ENCODE data around the gene SFTPA2.
"Not testable (repeated sequence)": the region's sequence is repeated elsewhere in the genome, so short reads cannot be mapped to it uniquely, and the experiment has no call there.

The SFTPA2 gene

DNA sequence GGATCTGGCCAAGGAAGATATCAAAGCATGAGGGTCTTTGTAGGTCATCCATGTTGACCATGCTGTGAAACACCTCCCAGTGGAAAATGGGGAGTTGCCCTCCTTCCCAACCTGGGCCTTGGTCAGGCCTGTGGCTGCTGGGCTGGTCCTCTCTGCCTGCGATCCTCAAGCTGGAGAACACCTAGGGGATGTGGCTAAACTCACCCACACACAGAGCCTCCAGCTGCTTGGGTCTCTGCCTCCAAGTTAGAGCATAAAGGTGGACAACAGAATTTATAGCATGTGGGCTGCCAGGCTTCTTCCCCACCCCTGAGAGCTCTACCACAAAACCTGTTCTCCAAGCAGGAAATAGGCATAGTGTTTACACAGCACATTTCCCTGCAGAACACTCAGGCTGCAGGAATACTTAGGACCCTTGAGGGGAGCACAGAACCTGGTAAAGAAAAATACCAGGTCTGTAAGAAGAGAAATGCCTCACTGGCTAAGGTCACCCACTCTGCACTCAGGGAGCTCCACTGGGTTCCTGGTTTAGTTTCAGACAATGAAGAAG is at the start of gene SFTPA2:
TSS of gene SFTPA2 (minus strand) at position 248 of the 550 bp plus-strand sequence. CDS start 924 bp downstream, outside the sequence.
- no peak for DNase-seq

DNA sequence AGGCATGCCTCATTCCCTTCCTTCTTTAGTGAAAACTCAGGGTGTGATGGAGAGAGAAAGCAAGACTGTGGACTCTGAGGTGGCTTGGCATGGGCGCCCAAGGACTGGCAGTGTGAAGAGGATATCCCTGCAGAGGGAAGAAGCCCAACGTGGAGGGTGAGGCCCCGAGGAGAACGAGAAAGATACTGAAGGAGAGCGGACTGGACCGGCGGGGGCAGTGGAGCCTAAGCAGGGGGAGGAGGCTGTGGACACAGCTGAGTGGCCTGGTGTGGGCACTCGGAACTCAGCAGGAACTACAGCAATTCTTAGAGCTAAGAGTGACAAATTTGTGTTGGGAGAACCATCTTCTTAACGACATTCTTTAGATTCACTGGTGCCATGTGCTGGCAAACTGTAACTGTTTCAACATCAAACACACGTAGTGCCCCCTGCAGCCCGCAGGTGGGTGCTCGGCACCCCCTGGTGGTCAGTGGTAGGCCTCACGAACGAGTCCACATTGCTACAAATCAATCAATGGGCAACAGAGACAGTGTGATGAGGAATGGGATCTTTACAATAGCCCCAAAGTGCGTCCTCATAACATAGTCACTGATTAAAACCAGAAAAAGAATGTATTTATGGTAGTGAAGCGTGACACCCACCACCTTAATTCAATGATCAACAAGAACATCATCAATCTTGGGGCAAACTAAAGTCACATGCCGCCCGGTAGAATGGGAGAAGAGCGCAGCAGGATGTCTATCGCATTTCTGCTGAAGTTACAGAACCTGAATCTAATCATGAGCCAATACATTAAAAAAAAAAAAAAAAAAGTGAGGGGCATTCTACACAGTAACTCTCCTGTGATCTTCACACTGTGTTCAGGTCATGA is 48.5 kb upstream of the SFTPA2 start:
- peak; percentile 30 for DNase-seq

GRCh38 chr10:79605308-79605707 is 45.1 kb upstream of the SFTPA2 start:
- DNase-seq, result no peak

GRCh38 chr10:79604294-79604693 is 44.1 kb upstream of the SFTPA2 start:
- no peak for DNase-seq

DNA sequence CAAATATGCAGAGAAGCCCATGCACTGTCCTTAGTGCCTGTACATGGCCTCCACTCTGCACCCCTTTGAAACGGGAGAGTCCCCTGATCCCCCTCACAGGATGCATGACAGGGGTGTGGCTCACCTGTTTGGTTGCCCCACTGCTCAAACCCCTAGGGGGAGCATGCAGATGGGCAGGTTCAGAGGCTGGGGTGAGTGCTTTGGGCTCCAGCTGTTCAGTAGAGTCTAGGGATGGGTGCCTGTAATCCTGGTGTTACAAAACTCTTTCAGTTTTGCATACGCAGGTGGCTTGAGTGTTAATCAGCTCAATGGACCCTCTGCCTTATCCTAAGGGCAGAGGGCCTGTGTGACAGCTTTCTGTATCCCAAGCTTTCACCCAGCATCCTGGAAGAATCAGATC is 42.7 kb upstream of the SFTPA2 start:
- DNase-seq, result no peak

DNA sequence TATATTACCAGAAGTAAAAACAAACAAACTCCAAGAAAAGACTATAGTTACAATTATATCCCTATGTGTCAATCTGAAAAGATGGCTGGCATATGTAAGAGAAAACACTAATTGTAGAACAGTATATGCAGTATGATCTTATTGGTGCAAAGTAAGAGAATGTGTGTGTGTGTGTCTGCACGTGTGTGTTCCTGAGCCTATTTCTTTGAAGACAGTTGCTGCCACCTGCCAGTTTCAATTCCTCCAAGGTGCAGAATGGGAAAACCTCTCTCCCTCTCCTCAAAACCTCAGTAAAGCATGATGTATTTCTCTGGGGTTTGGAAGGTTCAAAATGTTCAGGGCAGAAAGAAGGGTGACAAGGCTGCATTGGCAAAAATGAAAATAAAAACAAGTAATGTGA is 41.7 kb upstream of the SFTPA2 start:
- no peak for DNase-seq

GRCh38 chr10:79599644-79600043 is 39.4 kb upstream of the SFTPA2 start:
- not testable (repeated sequence) for DNase-seq

DNA sequence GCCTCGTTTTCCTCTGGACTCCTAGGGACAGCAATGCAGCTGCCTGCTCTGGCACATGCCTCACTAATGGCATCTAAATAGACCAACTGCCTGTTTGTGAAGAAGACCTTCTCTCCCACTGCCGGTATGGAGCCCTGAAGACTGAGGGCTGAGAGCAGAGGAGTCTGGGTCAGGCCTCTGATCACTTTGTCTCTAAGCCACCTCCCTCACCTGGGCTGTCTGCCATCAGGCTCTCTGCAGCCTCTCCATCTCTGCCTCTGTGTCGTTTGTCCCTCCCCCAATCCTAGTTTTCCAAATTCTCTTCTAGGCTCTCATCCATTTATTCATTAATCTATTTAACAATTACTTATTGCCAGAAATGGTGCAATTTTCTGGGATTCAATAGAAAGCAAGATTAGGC is 35.3 kb upstream of the SFTPA2 start:
- DNase-seq, result no peak

DNA sequence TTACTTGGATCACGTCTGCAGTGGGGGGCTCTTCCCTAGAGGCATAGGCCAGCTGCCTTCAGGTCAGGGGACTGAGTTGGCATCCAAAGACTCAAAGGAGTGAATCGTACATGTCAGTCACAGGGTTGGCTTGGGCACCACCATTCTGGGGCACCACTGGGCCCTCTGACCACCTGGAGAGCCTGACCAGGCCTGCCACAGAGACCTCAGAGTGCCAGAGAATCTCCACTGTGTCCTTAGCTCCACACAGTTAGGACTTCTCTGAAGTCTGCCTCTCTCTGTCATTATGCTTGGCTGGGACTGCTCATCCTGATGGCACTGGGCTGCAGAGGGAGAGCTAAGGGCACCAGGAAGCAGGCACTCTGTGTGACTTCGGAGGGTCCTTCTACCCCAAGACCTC is 34.4 kb upstream of the SFTPA2 start:
- not testable (repeated sequence) for DNase-seq

DNA sequence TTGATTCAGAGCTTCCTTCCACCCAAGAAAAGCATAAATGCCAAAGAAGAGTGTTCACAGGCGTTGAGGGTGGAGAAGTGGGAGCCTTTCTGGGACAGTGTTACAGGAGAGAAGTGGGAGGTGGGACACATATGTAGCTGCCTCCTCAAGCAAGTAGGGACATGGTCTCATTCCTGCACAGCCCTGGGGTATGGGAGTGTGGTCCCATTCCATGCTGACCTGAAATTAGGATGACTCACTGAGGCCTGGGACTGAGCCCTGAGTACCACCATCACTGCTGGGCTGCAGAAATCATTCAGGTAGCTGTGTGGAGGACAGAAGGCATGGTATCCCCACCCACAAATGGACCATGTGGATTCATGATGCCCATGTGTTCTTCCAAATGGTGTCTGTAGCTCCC is 33.2 kb upstream of the SFTPA2 start:
- no peak for DNase-seq

DNA sequence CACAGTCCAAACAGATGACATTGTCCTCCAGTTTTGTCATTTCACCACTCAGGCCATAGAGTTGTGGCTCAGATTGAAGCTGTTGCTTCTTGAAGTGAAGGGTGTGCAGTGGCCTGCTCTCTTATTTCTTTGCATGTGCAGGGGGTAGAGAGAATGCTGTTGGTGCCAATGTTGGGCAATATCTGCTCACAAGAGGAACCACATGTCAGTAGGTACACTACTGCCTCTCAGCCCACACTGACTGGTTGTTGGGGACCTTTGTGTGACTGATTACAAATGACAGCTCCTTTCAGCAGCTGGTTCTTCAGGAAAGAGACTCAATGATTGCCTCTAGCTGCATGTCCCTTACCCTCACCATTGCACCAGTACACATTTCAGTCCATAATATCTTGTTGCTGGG is 28.6 kb upstream of the SFTPA2 start:
- DNase-seq, result no peak

DNA sequence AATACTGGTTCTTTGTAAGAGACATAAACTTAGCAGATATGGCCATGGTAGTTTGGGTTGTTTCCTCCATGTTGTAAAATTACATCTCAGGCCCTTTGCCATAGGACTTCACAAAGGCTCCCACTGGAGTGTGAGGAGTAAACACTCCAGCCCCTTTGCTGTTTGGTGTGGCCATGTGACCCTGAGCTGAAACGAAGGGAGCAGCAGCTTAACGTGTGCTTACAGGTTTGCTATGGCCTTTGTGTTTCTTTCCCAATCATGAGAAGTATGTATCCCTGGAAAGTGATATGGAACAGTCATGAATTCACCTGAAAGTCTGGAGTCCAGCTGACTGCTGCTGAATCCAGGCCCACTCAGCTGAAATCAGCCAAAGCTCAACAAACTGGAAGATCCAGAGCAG is 26.7 kb upstream of the SFTPA2 start:
- DNase-seq, result no peak

DNA sequence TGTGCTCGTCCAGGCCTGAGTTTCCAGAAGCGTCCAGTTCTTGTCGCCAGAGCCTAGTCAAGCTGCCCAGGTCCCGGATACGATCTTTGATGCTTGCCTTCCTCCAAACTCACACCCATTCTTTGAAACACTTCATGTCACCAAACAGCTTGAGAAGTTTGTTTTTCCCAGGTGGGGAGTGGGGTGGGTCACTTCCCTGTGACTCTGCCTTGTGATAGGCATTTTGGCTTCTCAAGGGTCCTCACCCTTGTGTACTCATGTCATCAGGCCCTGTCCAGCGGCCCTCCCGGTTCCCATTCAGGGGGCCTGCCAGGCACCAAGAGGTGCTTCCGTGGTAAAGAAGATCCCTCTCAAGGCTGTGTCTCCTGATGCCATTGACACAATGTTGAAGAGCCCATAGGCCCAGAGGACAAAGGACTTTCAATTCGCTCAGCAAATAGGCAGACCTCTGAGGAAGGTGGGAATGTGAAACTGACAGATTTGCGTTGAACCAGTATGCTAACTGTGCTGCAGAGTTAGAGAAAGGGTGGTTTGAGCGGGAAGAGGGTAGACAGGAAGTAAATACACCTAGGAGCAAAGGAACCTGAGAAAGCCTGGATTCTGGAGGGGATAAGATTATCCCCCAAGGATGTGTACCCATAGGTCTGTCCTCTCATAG is 25.8 kb upstream of the SFTPA2 start:
- DNase-seq, result no peak

- no peak for DNase-seq
Observed at GRCh38 chr10:79583488-79584024, 23.3 kb upstream of the SFTPA2 start.

DNA sequence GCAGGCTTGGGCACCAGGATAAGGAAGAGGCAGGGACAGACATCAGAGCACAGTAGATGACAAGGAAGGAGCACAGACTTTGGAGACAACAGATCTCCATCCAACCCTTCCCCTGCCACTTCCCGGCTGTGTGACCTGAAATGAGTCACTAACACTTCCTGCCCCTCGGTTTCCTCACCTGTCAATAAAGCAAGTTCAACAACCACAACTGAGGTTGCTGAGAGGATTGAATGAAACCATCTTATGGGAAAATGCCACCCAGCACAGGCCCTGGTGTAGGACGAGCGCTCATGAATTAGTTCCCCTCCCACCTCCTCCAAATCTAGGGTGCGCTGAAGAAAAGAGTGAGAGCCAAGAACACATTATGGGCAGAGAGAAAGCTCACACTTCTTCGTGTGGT is 22.7 kb upstream of the SFTPA2 start:
- DNase-seq, result not testable (repeated sequence)

DNA sequence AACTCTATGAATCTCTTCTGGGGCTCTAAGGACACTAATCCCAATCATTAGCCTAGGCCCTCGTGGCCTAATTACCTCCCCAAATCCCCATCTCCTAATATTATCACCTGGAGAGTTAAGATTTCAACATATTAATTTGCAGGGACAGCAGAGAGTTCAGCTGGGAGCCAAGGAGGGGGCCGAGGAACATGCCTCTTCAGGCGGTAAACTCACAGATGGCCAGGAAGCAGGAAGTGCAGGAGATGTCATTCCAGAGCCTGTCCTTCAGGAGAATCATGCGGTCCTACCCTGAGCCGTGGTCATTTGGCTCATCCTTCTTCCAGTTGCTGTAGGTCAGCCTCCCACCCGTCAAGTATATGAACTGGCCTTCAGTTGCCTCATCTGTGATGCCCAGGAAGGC is 21.9 kb upstream of the SFTPA2 start:
- DNase-seq, result no peak

DNA sequence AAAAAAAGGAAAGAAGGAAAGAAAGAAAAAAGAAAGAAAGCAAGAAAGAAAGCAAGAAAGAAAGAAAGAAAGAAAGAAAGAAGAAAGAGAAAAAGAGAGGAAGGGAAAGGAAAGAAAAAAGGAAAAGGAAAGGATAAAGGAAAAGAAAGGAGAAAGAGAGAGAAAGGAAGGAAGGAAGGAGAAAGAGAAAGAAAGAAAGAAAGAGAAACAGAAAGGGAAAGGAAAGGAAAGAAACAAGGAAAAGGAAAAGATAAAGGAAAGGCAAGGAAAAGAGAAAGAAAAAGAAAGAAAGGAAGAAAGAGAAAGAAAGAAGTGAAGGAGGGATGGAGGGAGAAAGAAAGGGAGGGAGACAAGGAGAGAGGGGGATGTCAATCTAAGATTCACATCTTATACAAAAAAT is 20.8 kb upstream of the SFTPA2 start:
- no peak for DNase-seq

- no peak for DNase-seq
Observed at GRCh38 chr10:79579361-79579760, 19.2 kb upstream of the SFTPA2 start.

DNA sequence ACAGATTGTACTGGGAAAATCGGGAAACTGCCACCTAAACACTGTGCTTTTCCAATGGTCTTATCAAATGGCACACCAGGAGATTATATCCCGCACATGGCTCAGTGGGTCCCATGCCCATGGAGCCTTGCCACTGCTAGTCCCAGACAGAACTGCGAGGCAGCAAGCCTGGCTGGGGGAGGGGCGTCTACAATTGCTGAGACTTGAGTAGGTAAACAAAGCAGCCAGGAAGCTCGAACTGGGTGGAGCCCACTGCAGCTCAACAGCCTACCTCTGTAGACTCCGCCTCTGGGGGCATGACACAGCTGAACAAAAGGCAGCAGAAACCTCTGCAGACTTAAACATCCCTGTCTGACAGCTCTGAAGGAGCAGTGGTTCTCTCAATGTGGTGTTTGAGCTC is 10.4 kb upstream of the SFTPA2 start:
- not testable (repeated sequence) for DNase-seq

- DNase-seq, result no peak
Observed at GRCh38 chr10:79563426-79563825, 3.2 kb upstream of the SFTPA2 start.

- peak; percentile 62 for DNase-seq
Observed at GRCh38 chr10:79562135-79562756, 2.0 kb upstream of the SFTPA2 start.

GRCh38 chr10:79561257-79561656 is 1.1 kb upstream of the SFTPA2 start:
- DNase-seq, result no peak

- no peak for DNase-seq
Observed at GRCh38 chr10:79559726-79560125, 481 bp downstream of the SFTPA2 start.
